HG03196 (cell line): ENCODE data around the gene KRT76.

Source experiments
- ATAC-seq: cut with Tn5 transposase; IDR thresholded peaks from one replicate; pipeline ENCODE4 v1.9.1; 2021; ENCODE audit not compliant: unreplicated experiment

Gene KRT76

GRCh38 chr12:52813203-52813819 lies 36.2 kb upstream of the KRT76 start:
- no peak for ATAC-seq

GRCh38 chr12:52812749-52813148 lies 35.6 kb upstream of the KRT76 start:
- ATAC-seq: no peak

- no peak for ATAC-seq
Measured at GRCh38 chr12:52812073-52812400, 34.9 kb upstream of the KRT76 start.

GRCh38 chr12:52811191-52812072 lies 34.3 kb upstream of the KRT76 start:
- no peak for ATAC-seq

GRCh38 chr12:52810554-52810953 lies 33.4 kb upstream of the KRT76 start:
- no peak for ATAC-seq

GRCh38 chr12:52809166-52809565 lies 32.0 kb upstream of the KRT76 start:
- ATAC-seq: no peak

- ATAC-seq: no peak
Measured at GRCh38 chr12:52808573-52809160, 31.5 kb upstream of the KRT76 start.

- no peak for ATAC-seq
Measured at GRCh38 chr12:52807544-52808470, 30.7 kb upstream of the KRT76 start.

GRCh38 chr12:52806821-52807543 lies 29.8 kb upstream of the KRT76 start:
- ATAC-seq: no peak

- ATAC-seq: no peak
Measured at GRCh38 chr12:52806169-52806811, 29.1 kb upstream of the KRT76 start.

GRCh38 chr12:52805739-52806138 lies 28.6 kb upstream of the KRT76 start:
- no peak for ATAC-seq

GRCh38 chr12:52805000-52805399 lies 27.9 kb upstream of the KRT76 start:
- no peak for ATAC-seq

- ATAC-seq: no peak
Measured at GRCh38 chr12:52802442-52802841, 25.3 kb upstream of the KRT76 start.

- no peak for ATAC-seq
Measured at GRCh38 chr12:52801773-52802172, 24.6 kb upstream of the KRT76 start.

- ATAC-seq: no peak
Measured at GRCh38 chr12:52800259-52800917, 23.2 kb upstream of the KRT76 start.

GRCh38 chr12:52799505-52800211 lies 22.5 kb upstream of the KRT76 start:
- ATAC-seq: no peak

GRCh38 chr12:52798671-52799504 lies 21.7 kb upstream of the KRT76 start:
- no peak for ATAC-seq
